Effector memory CD4-positive, alpha-beta T cell (primary cell): ENCODE data around the gene TRMT1L.

Experiments used
- DNase-seq, 3 donors: peaks; one replicate each; pipeline ENCODE4 v3.0.0-alpha.2; 2020
- H3K27ac ChIP-seq: 2 replicates; pipeline ENCODE4 v1.7.0; 2013; ENCODE audit warnings: mild to moderate bottlenecking, low read length, moderate library complexity; ENCODE audit not compliant: insufficient read depth, poor library complexity, severe bottlenecking
- H3K27me3 ChIP-seq: replicated peaks from 2 replicates; pipeline ENCODE4 v1.7.0; 2013; ENCODE audit warnings: mild to moderate bottlenecking, low read length; ENCODE audit not compliant: insufficient read depth, control insufficient read depth, poor library complexity, severe bottlenecking
- H3K36me3 ChIP-seq: 2 replicates; pipeline ENCODE4 v1.7.0; 2013; ENCODE audit warnings: mild to moderate bottlenecking, low read length, moderate library complexity; ENCODE audit not compliant: control insufficient read depth, insufficient read depth
- H3K4me1 ChIP-seq: 2 replicates; pipeline ENCODE4 v1.7.0; 2013; ENCODE audit warnings: low read length, mild to moderate bottlenecking; ENCODE audit not compliant: control insufficient read depth, insufficient read depth, poor library complexity, severe bottlenecking
- H3K4me3 ChIP-seq: 2 replicates; pipeline ENCODE4 v1.7.0; 2013; ENCODE audit warnings: low read length, low read depth, mild to moderate bottlenecking; ENCODE audit not compliant: insufficient read depth, poor library complexity, severe bottlenecking
- H3K9me3 ChIP-seq: 2 replicates; pipeline ENCODE4 v1.7.0; 2013; ENCODE audit warnings: mild to moderate bottlenecking, low read length, moderate library complexity; ENCODE audit not compliant: control insufficient read depth

The TRMT1L gene

DNA sequence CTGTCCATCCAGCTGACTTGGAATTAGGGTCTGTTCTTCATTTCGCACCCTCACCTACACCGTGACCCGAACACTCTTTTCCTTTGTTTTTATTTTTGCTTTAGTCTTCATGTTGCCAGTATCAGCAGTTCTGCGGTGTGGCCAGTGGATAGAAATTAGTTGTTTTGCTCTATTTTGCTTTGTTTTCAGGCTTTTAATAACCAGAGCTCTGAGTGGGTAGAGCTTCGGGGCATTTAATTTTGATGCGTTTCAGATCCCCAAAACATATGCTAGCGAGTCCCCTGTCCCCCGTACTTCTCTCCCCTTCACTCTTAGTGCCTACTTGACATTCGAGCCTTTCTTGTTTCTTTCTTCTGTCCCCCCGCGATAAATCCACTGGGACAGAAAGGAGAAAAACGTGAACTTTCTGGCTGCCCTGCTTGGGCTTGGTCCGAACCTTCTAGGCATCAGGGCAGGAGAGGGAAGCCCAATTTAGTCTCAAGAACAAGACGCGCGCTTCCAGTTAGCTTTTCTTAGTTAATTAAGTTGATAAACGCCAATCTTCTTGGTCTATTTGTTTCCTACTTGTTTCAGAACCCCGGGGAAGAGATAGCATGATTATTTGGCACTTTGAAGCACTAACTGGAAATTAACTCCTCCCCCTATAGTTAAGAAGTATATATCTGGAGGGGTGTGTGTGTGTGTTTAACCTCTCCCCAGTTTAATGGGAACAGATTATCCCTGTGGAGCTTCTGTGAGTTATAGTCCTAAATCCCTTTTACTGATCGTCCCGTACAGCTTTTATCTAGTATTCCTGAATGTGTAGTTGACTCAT, 1.1 kb upstream of the TRMT1L start:
- no peaks in the 10 kb centered on the region for H3K27me3 ChIP-seq
- no peak for DNase-seq
- H3K27ac ChIP-seq = peak overlapping the region; percentile 97
- peak overlapping the region; percentile 85 for H3K4me3 ChIP-seq
- peaks cover 11% of the 10 kb centered on the region for H3K4me1 ChIP-seq
- H3K9me3 ChIP-seq = no peaks in the 10 kb centered on the region
- no peaks in the 10 kb centered on the region for H3K36me3 ChIP-seq

GRCh38 chr1:185156288-185156853, 382 bp downstream of the TRMT1L start:
- Histone ChIP-seq H3K9me3 (no peaks in the 10 kb centered on the region), H3K27ac (peak overlapping the region; percentile 97), H3K4me1 (peaks cover 11% of the 10 kb centered on the region), H3K36me3 (no peaks in the 10 kb centered on the region), H3K27me3 (no peaks in the 10 kb centered on the region), H3K4me3 (peak overlapping the region; percentile 85)
- DNase-seq = no peak

DNA sequence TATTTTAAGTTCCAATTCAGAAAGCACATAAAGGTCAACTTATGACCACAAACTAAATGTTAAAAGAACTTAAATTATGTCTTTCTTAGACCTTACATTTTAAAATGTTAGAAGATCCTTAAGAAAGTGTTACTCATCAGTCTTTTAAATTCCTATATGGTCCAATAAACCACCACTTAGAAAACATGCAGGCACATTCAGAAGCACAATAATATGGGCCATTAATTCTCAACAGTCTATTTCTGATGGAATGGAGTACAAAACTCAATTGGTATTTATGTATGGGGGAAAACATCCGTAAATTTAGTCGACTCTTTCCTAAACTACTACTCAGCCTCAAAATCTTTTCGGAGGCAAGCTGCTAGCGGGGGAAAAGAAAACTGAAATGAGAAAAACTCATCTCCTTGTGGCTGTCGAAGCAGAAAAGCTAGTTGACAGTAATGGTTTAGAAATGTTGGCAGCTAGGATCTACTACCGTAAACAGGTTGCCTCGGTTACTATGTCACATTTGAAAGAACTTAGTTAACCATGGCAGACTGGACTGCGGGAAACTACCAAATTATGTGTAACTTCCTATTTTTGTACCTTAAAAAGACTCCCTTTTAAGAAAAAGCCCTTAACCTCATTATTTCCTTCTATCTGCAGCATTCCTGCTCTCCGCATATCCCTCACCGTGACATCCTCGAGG, 1.0 kb downstream of the TRMT1L start:
- Histone ChIP-seq H3K4me1 (peaks cover 11% of the 10 kb centered on the region), H3K9me3 (no peaks in the 10 kb centered on the region), H3K4me3 (peak overlapping the region; percentile 85), H3K27me3 (no peaks in the 10 kb centered on the region), H3K27ac (peak overlapping the region; percentile 97), H3K36me3 (no peaks in the 10 kb centered on the region)
- DNase-seq = no peak

DNA sequence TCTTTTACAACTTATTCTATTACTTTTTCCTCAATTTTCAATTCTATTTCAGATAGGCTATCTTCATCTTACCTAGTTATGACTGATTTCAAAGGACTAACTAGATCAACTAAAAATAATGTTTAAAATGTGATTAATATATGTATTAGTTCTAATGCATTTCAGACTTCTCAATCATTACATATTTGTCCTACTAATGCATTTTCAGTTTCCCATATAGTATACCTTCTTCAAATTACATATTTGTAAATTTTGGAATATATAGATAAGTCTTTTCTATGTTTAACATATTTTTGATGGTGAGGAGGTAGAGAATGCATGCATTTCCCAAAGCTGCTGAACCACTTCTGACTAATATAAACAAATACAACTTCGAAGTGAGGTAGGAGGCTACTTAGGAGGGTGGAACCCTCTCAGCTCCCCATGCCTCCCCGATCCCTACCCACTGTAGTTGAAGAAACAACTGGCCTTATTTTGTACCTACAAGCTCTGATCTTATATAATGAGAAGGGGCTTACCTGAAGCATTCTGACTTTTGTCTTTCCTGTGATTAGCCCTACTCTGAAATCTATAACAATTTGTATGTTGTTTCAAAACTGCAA, 1.7 kb downstream of the TRMT1L start:
- no peaks in the 10 kb centered on the region for H3K9me3 ChIP-seq
- peak overlapping the region; percentile 97 for H3K27ac ChIP-seq
- no peak for DNase-seq
- H3K36me3 ChIP-seq = peaks cover 6% of the 10 kb centered on the region
- peaks cover 11% of the 10 kb centered on the region for H3K4me1 ChIP-seq
- H3K27me3 ChIP-seq = no peaks in the 10 kb centered on the region
- no peak overlapping the region for H3K4me3 ChIP-seq

DNA sequence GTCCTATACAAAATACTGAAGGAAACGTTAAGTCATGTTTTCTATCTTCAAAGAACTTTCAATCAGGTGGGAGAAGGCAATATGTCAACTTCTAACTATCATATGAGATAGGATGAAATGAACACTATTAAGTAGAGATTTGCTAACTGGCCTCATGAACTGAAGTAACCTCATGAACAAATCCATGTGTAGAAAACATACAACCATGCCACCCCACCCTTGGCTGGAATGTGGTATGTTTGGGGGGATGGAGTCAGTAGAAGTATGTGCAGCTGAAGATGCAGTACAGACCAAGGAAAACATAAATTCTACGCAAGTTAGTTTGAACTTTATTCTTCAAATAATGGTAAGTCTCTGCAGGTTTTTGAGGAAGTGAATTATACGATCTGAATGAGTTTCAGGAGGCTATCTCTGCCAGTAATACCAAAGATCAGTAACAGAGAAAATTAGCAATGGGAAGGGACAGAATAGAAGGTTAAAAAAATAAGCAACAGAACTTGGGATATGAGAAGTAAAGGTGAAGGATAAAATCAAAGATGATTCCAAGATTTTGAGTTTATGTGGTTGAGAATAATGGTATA, 4.5 kb downstream of the TRMT1L start:
- Histone ChIP-seq H3K27ac (no peak overlapping the region), H3K27me3 (no peaks in the 10 kb centered on the region), H3K9me3 (no peaks in the 10 kb centered on the region), H3K4me1 (peaks cover 11% of the 10 kb centered on the region), H3K4me3 (no peak overlapping the region), H3K36me3 (peaks cover 30% of the 10 kb centered on the region)
- no peak for DNase-seq

GRCh38 chr1:185151215-185151614, 5.5 kb downstream of the TRMT1L start:
- H3K27me3 ChIP-seq = no peaks in the 10 kb centered on the region
- no peaks in the 10 kb centered on the region for H3K9me3 ChIP-seq
- no peak overlapping the region for H3K4me3 ChIP-seq
- H3K36me3 ChIP-seq = peaks cover 30% of the 10 kb centered on the region
- no peak overlapping the region for H3K27ac ChIP-seq
- DNase-seq = no peak
- peaks cover 8% of the 10 kb centered on the region for H3K4me1 ChIP-seq

GRCh38 chr1:185144233-185144632, 12.5 kb downstream of the TRMT1L start:
- Histone ChIP-seq H3K27ac (no peak overlapping the region), H3K27me3 (no peaks in the 10 kb centered on the region), H3K4me1 (no peaks in the 10 kb centered on the region), H3K36me3 (peaks cover 50% of the 10 kb centered on the region), H3K4me3 (no peak overlapping the region), H3K9me3 (no peaks in the 10 kb centered on the region)
- no peak for DNase-seq

- H3K9me3 ChIP-seq = no peaks in the 10 kb centered on the region
- peaks cover 32% of the 10 kb centered on the region for H3K36me3 ChIP-seq
- no peak for DNase-seq
- H3K4me1 ChIP-seq = no peaks in the 10 kb centered on the region
- H3K27me3 ChIP-seq = no peaks in the 10 kb centered on the region
- H3K4me3 ChIP-seq = no peak overlapping the region
- no peak overlapping the region for H3K27ac ChIP-seq
These were observed 17.5 kb downstream of the TRMT1L start for GRCh38 chr1:185139246-185139645.

- Histone ChIP-seq H3K27ac (no peak overlapping the region), H3K36me3 (peaks cover 28% of the 10 kb centered on the region), H3K4me3 (no peak overlapping the region), H3K9me3 (no peaks in the 10 kb centered on the region), H3K27me3 (no peaks in the 10 kb centered on the region), H3K4me1 (no peaks in the 10 kb centered on the region)
- DNase-seq = no peak
These were observed 18.7 kb downstream of the TRMT1L start for GRCh38 chr1:185137896-185138545.
